Metanephros (tissue), 1 donor: ENCODE data around the gene GPR26. TPM values are rescaled to one million over a fixed set of nuclear protein-coding genes. Genes with fewer than 3 reads are reported as not detected.

Experiments used
- total RNA-seq: library from RNA; depleted of rRNA; stranded (reverse); fragments of >200 nt; gene quantifications from one replicate; pipeline ENCODE4 v1.2.3, GENCODE V29; 2014

The GPR26 gene, protein sequence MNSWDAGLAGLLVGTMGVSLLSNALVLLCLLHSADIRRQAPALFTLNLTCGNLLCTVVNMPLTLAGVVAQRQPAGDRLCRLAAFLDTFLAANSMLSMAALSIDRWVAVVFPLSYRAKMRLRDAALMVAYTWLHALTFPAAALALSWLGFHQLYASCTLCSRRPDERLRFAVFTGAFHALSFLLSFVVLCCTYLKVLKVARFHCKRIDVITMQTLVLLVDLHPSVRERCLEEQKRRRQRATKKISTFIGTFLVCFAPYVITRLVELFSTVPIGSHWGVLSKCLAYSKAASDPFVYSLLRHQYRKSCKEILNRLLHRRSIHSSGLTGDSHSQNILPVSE
- total RNA-seq: not detected

DNA sequence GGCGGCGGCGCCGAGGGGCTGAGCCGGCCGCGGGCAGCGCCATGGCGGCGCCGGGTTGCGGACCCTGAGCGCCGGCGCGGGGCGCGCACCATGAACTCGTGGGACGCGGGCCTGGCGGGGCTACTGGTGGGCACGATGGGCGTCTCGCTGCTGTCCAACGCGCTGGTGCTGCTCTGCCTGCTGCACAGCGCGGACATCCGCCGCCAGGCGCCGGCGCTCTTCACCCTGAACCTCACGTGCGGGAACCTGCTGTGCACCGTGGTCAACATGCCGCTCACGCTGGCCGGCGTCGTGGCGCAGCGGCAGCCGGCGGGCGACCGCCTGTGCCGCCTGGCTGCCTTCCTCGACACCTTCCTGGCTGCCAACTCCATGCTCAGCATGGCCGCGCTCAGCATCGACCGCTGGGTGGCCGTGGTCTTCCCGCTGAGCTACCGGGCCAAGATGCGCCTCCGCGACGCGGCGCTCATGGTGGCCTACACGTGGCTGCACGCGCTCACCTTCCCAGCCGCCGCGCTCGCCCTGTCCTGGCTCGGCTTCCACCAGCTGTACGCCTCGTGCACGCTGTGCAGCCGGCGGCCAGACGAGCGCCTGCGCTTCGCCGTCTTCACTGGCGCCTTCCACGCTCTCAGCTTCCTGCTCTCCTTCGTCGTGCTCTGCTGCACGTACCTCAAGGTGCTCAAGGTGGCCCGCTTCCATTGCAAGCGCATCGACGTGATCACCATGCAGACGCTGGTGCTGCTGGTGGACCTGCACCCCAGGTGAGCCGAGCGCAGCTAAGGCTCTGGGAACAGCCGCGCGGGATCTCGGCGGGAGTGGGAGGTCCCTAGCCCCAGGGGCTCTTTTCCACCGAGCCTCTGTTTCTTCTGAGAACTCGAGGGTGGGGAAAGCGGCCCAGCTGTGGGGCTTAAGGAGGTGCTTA, at the start of gene GPR26:
TSS of gene GPR26 (plus strand) at position 38 of the 919 bp plus-strand sequence. CDS start at position 91, 53 bp downstream.

Other genes starting within 250 kb of the GPR26 start
- gene CPXM2, start 225.5 kb downstream of the GPR26 start, total RNA-seq: 9.5 TPM